ENCODE data around the gene CTNNAL1. TPM values are rescaled to one million over a fixed set of nuclear protein-coding genes. Genes with fewer than 3 reads are reported as not detected.

The CTNNAL1 gene
- total RNA-seq, 1 donor from 2014 or later: 35.2 TPM

DNA sequence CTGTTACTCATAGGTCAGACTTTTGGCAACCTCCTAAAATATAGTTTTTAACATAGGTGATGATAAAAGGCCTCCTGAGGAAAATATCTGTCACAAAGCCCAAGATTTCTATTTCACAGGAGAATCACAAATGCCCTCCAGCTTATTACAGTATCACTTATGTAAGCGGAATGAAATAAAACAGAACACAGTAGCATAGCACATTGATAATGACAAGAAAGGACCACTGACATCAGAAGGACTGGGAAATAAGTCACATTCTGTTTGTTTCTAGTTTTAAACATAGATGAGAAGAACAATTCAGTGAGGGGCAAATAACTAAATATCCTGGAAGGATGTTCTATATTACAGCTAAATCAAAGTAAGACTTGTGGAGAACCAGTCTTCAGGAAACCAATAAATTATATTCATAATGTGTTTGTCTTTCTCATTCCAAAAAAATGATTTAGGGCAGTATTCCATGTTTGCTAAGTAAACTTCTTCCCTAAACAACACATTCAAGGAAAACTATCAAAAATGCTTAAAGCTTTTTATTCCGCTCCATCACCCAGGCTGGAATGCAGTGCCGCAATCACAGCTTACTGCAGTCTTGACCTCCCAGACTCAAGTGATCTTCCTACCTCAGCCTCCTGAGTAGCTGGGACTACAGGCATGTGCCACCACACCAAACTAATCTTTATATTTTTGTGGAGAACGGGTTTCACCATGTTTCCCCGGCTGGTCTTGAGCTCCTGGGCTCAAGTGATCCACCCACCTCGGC, 20.8 kb upstream of the CTNNAL1 start:
- intact Hi-C loops (cut with DNase I): no loop called here
- no peak for ATAC-seq
- H3K4me1 ChIP-seq: peaks cover 17% of the 10 kb centered on the region
- TF ChIP-seq, protein P1, sequence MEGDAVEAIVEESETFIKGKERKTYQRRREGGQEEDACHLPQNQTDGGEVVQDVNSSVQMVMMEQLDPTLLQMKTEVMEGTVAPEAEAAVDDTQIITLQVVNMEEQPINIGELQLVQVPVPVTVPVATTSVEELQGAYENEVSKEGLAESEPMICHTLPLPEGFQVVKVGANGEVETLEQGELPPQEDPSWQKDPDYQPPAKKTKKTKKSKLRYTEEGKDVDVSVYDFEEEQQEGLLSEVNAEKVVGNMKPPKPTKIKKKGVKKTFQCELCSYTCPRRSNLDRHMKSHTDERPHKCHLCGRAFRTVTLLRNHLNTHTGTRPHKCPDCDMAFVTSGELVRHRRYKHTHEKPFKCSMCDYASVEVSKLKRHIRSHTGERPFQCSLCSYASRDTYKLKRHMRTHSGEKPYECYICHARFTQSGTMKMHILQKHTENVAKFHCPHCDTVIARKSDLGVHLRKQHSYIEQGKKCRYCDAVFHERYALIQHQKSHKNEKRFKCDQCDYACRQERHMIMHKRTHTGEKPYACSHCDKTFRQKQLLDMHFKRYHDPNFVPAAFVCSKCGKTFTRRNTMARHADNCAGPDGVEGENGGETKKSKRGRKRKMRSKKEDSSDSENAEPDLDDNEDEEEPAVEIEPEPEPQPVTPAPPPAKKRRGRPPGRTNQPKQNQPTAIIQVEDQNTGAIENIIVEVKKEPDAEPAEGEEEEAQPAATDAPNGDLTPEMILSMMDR (IDR thresholded peaks at IDR 0.05): no peak
- peaks cover 77% of the 10 kb centered on the region for H3K36me3 ChIP-seq
- no peak for DNase-seq
- no peak overlapping the region for H3K27ac ChIP-seq
- no peaks in the 10 kb centered on the region for H3K9me3 ChIP-seq
- H3K4me3 ChIP-seq: no peak overlapping the region
- no peaks in the 10 kb centered on the region for H3K27me3 ChIP-seq (ENCODE audit: low read depth)

DNA sequence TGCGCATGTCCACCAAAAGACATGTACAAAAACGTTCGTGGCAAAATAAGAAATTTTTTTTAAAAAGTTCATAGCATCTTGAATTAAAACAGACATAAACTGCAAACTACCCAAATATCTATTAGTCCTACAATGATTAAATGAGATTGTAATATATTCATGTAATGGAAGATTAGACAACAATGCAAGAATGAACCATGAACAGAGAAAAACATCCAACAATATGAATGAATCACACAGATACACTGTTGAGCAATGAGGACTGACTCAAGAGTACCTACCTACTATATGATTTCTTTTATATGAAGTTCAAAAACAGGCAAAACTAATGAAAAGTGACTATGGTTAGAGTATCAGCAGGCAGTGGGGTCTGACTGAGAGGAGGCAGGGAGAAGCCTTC, 17.9 kb upstream of the CTNNAL1 start:
- Histone ChIP-seq H3K27ac (no peak overlapping the region), H3K27me3 (ENCODE audit: low read depth) (no peaks in the 10 kb centered on the region), H3K9me3 (no peaks in the 10 kb centered on the region), H3K4me3 (no peak overlapping the region), H3K4me1 (peaks cover 24% of the 10 kb centered on the region), H3K36me3 (peaks cover 72% of the 10 kb centered on the region)
- DNase-seq: no peak
- no peak for ATAC-seq
- intact Hi-C loops (cut with DNase I): no loop called here
- TF ChIP-seq, protein P1 (IDR thresholded peaks at IDR 0.05): no peak

DNA sequence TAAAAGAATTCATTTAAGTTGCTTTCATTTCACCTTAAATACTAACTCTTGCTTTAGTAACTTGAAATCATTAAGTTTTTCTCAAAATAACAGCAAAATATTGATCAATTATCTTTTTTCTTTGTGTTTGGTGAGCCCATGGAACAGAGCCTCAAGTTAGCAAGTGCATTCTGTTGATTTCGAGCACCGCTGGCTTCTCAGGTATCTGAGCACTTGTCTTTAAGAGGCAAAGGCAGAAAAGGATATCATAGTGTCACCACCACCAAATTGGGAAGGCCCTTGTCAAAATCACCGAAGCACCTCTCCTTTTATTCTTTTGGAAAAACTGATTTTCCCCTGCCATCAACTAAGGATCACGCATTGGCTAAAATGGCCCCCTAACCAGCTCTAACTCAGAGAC, 17.1 kb upstream of the CTNNAL1 start:
- TF ChIP-seq, protein P1 (IDR thresholded peaks at IDR 0.05): no peak
- Histone ChIP-seq H3K9me3 (no peaks in the 10 kb centered on the region), H3K27ac (no peak overlapping the region), H3K36me3 (peaks cover 64% of the 10 kb centered on the region), H3K4me1 (peaks cover 17% of the 10 kb centered on the region), H3K27me3 (ENCODE audit: low read depth) (no peaks in the 10 kb centered on the region), H3K4me3 (no peak overlapping the region)
- no peak for DNase-seq
- intact Hi-C loops (cut with DNase I): no loop called here
- no peak for ATAC-seq

DNA sequence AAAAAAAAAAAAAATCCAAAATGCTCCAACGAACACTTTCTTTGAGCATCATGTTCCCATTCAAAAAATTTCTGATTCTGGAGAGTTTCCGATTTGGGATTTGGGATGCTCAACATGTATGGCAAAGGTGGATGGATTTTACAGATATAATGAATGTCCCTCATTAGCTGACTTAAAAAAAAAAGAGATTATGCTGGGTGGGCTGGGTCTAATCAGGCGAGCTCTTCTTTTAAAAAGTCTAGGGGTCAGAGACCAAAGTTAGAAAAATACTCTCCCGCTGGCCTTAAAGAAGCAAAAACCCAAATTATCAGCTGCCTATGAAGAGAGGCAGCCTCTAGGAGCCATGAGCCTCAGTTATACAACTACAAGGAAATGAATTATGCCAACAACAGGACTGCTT, 15.2 kb upstream of the CTNNAL1 start:
- peaks cover 46% of the 10 kb centered on the region for H3K36me3 ChIP-seq
- TF ChIP-seq, protein P1 (IDR thresholded peaks at IDR 0.05): no peak
- H3K4me3 ChIP-seq: no peak overlapping the region
- no peaks in the 10 kb centered on the region for H3K27me3 ChIP-seq (ENCODE audit: low read depth)
- intact Hi-C loops (cut with DNase I): no loop called here
- DNase-seq (no peak), ATAC-seq (no peak)
- H3K4me1 ChIP-seq: peaks cover 17% of the 10 kb centered on the region
- no peak overlapping the region for H3K27ac ChIP-seq
- H3K9me3 ChIP-seq: no peaks in the 10 kb centered on the region

DNA sequence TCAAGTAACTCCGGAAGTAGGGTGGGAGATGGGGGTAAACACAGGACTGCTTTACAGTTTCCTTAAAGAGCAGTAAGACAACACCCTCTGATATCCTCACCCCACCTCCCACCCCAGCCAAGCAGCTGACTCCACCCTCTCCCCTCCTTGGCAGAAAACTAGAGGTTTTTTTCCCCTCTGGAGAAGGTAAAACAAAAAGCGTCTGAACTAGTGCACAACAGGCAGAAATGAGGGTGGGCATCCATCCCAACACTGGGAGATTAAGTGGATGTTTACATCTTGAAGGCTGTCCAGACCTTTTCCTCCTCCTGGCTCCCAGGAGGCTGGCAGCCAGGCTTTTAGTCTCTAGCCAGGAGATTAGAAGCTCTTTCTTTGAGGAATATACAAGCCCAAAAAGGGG, 13.9 kb upstream of the CTNNAL1 start:
- H3K4me3 ChIP-seq: no peak overlapping the region
- peaks cover 33% of the 10 kb centered on the region for H3K36me3 ChIP-seq
- no peak for DNase-seq
- H3K9me3 ChIP-seq: no peaks in the 10 kb centered on the region
- ATAC-seq: no peak
- H3K27me3 ChIP-seq (ENCODE audit: low read depth): no peaks in the 10 kb centered on the region
- TF ChIP-seq, protein P1 (IDR thresholded peaks at IDR 0.05): no peak
- H3K4me1 ChIP-seq: peaks cover 23% of the 10 kb centered on the region
- intact Hi-C loops (cut with DNase I): no loop called here
- H3K27ac ChIP-seq: no peak overlapping the region

Data from lower lobe of right lung (tissue), 2 donors.